Erythroblast (primary cell): Measurements from ENCODE around the gene PRL.

Experiments
- GATA1 ChIP-seq: IDR thresholded peaks from 2 replicates; pipeline ENCODE4 v1.6.1; 2011; ENCODE audit warnings: low read depth, mild to moderate bottlenecking, control low read depth, low read length, moderate library complexity
- POLR2A ChIP-seq: IDR thresholded peaks from 2 replicates; pipeline ENCODE4 v1.6.1; 2011; ENCODE audit warnings: mild to moderate bottlenecking, low read length

- TF ChIP-seq POLR2A, result no peak
- TF ChIP-seq GATA1, result no peak
Measured at GRCh38 chr6:22271081-22271480, 25.8 kb downstream of the PRL start.
